TTC549 (cell line): ENCODE data around the gene NLK.

ENCODE experiments used
- FAIRE-seq: peaks from 2 replicates; lab custom pipeline; 2012; peaks lifted over from hg19 to GRCh38; lab: Jason Lieb, UNC

NLK gene

DNA sequence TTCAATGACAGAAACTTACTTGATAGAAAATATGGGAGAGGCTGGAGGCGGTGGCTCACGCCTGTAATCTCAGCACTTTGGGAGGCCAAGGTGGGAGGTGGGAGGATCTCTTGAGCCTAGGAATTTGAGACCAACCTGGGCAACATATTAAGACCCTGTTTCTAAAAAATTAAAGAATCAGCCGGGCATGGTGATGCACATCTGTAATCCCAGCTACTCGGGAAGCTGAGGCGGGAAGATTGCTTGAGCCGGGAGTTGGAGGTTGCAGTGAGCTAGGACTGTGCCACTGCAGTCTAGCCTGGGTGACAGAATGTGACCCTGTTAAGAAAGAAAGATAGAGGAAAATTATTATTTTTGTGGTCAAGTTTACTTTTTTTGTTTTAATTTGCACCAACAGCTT lies 2.1 kb upstream of the NLK start:
- no peak for FAIRE-seq

DNA sequence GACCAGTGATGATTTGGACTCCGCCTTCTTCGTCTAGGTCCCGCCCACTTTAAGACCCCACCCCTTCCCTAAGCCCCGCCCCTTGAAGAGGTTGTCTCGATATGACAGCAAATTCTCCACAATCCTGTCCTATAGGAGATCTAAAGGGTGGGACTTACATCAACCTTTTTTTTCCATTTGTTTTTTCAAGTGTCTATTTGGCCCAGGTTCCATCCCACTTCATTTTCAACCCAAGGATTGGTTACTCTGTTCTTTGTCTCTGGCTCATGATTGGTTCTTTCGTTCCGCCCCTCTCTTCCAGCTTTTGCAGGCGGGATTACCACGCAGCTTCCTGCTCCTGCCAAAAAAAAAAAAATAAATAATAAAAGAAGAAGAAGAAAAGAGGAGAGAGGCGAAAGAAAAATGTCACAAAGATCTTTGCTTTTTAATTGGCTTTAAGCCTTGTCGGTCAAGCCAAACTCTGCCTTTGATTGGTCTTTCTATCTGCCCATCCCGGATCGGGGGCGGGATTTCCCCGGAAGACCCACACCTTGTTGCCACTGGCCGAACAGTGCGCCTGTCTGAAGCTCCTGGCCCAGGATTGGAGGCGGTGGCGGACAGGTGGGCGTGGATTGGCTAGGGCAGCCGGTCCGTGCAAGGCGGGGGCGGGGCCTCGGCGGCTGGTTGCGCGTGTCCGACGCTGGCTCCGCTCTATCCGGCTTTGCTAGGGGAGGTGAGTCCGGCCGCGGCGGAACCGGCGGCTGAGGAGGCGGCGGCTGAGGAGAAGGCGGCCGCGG lies 1.2 kb upstream of the NLK start:
- FAIRE-seq, result peak; percentile 97

DNA sequence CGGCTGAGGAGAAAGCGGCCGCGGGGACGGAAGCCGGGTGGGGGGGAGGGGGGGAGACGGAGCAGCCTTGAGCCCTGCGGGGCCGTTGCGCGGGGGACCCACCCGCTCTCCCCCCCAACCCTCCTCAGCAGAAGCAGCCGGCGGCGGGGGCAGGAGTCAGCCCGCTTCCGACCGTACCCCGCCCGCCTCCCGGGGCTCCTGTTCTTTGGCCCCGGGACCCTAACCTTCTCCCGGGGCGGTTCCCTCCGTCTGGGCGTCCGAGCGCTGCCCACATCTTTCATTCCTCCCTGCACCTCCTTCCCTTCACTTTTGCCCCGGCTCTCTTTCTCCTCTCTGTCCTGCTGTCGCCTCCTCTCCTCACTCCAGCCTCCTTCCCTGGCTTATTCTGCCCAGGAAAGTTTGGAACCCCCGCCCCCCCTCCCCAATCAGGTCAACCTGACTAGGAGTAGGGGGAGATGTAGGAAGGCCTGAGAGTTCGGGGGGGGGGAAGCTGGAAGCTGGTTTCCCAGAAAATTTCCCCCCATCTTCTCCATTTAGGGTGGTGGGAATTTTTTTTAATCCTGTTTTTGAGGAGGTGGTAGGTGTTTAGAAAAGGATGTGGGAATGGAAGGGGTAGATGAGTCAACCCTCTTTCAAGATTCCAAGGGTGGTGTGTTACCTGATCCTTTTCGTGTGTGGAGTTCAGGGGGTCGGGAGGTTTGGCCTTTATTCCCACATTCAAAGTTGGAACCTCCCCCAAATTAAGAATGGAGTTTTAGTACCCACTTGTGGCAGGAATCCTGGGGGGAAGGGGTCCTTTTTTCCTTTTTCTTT lies 427 bp upstream of the NLK start:
- FAIRE-seq, result no peak

DNA sequence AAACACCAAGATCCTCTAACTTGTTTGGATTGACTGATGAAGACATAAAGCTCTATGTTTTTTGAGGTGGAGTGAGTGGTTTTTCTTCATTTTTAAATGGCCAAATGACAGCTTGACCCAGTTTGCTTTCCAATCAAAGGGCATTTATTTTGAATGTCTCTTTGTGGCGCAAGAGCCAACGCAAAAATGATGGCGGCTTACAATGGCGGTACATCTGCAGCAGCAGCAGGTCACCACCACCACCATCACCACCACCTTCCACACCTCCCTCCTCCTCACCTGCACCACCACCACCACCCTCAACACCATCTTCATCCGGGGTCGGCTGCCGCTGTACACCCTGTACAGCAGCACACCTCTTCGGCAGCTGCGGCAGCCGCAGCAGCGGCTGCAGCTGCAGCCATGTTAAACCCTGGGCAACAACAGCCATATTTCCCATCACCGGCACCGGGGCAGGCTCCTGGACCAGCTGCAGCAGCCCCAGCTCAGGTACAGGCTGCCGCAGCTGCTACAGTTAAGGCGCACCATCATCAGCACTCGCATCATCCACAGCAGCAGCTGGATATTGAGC lies 329 bp downstream of the NLK start:
- no peak for FAIRE-seq

DNA sequence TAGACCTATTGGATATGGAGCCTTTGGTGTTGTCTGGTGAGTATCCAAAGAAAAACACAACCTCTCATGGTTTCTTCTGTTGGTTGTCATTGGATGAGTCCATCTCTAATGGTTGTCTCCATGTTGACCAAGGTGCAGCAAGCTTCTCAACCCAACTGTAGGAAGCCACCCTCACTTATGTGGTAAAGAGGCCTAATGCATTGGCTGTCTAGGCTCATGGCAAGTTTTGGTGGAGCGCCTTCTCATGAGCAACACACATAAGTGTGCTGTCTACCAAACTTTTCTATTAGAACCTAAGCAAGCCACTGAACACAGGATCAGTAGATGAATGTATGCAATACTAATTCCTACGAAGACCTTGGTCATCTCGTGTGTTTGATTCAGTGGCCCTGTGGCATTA lies 819 bp downstream of the NLK start:
- FAIRE-seq, result no peak

DNA sequence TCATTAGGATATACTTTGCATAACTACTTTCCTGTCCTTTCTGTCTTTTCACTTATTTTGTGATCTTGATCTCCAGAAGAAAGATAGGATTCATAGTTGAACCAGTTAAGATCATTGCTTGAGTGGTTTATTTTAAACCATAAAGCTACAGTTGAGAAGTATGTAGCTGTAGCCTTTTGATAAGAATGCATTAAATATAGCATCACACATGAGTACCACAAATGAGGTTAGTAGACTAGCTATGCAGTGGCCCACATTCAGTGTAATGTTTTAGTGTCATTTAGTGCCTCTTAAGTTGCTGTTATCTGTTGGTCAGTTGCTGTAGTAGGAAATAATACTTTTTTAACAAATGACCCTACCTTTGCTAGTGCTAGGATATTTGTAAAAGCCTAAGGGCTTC lies 1.3 kb downstream of the NLK start:
- FAIRE-seq, result no peak

DNA sequence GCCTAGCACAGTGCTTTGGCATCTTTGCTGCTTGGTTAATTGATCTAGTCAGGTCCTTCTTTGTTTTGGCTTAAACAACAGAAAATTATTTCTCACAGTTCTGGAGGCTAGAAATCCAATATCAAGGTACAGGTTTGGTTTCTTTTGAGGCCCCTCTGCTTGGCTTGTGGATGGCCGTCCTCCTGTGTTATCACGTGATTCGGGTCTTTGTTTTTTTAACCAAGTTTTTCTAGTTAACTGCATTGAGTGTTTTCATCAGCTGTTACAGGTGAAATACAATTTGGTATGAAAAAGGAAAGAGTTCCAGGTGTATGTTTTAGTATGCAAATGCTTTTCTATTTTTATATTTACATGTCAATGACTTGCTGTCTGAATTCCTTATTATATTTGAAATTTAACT lies 2.8 kb downstream of the NLK start:
- no peak for FAIRE-seq

DNA sequence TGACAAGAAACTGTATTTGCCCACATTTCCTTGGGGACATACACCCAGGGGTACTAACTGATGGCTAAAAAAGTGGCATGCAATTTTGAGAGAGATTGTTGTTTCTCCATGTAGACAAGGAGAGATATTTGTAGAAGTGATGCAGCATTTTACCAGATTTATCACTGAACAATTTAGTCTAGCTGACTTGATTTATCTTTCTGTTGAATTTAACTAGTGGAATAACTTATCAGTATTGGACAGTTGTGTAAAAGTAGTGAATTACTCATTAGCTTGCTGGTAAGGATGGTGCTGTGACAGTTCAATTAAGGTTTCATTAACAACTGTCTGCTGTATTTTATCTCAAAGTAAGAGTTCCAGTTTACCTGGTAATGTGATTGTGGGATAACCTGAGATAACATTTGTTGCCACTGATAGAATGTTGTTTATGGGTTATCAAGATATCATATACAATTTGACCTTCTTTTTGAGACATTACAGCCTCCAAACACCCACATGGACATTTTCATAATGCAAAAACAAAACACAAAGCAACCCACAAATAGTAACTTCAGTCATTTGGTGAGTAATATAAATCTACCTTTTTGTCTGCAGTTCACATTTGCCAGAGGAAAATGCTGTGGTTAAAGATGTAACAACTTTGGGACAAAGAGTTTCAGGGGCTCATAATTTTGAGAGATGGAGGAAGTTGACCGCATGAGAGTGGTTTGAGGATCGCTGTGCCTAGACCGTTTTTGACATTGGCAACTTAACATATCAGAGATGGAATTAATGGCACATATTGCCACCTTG lies 3.8 kb downstream of the NLK start:
- no peak for FAIRE-seq

DNA sequence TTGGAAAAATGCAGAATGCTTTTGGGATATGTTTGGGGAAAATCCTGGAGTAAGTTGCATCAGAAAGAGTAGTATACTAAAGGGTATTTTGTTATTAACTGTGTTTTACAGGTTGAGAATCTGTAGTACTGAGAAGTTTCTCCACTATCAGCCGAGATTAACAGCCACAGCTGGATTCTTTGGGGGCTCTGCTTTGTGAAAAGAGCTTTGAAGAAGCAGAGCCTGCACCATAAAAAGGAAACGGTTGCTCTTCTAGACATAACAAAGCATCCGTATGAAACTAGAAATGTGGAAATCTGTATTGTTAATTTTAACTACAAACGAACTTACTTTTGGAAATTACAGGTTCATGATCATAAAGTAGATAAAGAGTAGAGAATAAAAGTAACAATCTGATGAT lies 5.3 kb downstream of the NLK start:
- FAIRE-seq, result no peak

DNA sequence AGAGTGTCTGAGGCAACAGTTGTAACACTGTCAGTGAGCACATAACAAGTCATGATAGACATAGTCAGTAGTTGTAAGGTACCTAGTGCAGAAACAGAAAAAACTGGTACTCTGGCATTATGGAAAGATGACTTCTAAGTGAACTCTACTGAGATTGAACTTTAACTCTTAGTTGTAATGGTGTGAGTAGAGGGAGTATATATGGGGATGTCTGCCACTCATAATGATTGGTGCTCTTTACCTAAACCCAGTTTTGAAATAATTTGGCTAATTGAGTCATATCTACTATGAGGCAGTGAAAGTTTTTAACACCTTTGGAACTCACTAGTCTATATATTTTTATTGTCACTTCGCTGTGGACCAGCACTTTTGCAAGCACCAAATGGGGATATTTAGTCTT lies 6.6 kb downstream of the NLK start:
- FAIRE-seq, result no peak

DNA sequence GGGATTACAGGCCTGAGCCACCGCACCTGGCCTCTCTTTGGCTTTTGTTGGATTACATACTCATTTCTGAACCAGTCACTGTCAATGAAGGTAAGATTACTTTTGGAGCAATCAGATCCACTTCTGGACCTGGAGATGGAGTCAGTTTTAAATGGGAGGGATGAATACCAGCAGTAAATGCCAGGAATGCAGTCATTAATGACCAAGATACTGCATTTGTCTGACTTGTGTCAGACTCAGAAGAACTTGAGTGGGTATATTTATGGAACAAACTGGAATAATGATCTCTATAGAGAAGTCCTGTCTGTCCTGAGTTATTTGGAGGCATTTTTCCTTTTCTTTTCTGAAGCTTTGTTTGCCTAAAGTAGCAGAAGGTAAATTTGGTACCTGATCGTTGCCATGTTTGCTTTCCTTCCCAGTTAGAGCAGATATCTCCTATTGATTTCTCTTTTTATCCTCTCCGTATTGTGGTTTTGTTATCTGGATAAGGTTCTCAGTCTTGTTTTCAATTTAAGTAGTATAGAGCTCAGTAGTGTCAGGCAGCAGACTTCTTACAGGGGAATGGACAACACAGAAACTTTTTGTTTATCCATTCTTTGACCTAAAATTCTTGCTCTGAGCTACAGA lies 10.7 kb downstream of the NLK start:
- FAIRE-seq, result no peak

DNA sequence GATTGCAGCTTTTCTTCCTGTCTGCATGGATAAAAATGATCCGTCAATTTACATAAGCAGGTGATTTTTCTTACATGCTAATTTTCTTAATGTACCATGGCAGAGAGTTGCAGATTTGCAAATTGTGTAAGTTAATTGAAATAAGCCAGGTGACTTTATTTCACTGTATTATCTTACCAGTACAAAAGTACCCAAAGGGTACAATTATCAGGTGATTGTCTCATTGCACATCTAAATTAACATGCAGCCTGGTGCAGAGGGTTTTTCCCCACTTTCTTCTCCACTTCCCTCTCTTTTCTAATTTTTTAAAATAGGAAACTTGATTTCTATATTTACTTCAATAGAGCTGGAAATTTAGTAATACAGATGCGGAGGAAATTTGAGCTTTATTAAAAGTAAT lies 11.2 kb downstream of the NLK start:
- FAIRE-seq, result no peak

DNA sequence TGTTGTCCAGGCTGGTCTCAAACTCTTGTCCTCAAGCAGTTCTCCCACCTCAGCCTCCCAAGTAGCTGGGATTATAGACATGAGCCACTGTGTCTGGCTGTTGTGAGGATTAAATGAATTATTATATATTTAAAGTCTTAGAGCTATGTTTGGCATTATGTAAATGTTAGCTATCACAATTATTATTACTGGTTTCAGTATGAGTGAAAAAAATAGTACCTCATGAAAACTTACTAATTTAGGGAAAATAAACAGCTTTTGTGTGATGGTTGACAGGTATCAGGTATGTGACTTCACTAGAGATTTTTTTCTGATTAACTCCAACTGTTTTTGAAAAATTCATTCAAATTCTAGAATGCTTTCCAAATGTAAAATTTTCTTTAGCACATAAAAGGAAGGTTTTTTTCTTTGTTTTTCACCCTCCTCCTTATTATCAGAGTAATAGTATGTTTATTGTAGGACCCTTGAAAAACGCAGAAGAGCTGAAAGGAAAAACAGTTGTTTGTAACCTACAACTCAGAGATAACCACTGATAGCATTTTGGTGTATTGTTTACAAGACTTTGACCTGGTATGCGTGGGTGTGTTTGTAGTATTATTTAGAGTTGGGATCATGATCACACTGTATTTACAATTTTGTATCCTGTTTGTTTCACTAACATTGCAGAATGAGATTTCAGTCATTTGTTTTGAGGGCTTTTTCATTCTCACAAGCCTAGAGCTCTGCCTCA lies 13.2 kb downstream of the NLK start:
- no peak for FAIRE-seq

DNA sequence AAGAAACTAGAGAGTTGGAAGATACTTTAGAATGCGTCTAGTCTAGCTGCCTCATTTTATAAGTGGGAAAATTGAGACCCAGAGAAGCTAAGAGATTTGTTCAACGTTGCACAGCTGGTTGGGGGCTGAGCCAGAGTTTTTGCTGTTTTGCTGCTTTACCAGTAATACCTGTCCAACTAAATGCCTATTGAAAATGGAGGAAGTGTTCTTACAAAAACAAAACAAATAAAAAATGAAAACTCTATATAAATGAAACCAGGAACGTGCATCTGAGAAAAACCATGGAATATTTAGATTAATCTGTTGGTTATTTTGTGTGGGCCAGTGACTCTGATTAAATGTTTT lies 13.8 kb downstream of the NLK start:
- FAIRE-seq, result no peak

DNA sequence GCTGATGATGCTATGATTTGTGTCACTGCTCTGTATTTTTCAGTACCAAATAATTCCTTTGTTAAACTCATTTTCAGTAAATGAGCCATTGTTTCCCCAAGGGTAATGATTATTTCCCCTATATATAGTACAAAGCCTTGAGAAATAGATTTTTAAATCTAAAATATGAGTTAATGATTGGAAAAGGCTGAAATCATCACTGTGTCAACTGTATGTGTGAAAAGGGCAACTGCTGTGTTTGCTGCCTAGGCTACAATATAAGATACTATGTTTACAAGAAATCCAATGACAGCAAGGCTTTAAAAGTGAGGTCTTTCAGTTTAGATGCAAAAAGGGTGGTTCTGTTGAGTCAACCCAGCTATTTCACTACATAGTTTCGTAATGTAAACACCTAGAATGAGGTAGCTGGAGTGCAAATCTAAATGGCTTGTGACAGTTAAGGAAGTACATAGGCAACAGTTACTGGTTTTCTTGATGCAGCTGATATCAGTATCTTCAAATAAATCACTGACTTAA lies 15.3 kb downstream of the NLK start:
- FAIRE-seq, result no peak

DNA sequence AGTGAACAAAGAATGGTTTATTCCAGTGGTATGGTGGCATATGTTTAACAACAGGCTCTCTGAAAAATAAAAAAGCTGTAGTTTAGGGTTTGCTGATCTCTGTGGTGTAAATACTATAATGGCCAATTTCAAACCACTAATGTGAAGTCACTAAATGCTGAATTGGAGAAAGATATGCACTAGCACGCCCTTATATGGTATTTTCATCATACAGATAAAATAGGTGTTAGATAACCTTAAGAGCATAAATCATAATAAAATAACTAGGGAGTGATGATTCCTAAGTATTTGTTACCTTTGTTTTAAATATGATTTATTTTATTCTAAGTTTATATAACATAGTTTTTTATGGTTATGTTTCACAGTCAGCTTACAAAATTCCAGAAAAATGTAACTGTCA lies 17.2 kb downstream of the NLK start:
- FAIRE-seq, result no peak

DNA sequence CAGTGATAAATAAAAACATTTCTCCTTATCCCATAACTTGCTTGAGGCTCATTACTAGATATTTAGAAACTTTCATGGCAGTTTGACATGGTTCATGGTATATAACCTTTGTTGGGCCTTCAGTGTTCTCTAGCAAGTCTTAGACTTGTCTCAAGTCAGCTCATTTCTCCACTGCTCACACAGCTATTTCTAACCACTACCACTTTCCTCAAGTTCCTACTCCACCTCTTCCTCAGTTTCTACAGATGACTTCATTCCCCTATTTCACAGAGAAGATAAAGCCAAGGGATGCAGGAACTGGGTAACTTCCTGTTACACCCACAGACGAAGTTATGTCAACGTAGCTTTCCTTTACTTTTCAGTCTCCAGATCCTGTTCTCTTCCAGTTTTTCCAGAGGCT lies 23.2 kb downstream of the NLK start:
- no peak for FAIRE-seq

DNA sequence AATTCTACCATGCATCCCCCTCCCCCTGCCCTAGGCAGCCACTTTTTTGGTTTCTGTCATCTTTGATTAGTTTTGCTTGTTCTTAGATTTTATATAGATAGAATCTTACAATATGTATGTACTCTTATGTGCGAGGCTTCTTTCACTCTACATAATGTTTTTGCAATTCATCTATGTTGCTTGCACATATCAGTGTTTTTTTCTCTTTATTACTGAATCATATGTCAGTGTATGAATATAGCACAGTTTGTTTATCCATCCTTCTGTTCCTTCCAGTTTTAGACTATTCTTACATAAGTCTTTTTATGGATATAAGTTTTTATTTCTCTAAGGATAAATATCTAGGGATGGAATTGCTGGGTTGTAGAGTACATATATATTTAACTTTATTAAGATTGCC lies 26.6 kb downstream of the NLK start:
- no peak for FAIRE-seq

DNA sequence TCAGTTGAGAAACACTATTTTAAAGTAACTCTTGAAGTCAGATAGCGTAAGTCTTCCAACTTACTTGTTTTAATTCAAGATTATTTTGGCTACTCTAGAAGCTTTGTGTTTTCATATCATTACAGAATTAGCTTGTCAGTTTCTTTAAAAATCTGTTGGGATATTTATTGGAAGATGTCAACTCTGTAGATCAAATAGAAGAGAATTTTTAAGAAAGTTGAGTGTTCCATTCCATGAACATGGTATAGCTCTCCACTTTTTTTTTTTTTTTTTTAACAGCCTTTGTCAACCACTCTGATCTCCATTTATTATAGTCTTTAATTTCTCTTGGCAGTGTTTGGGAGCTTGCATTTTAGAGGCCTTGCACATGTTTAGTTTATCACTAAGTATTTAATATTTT lies 28.7 kb downstream of the NLK start:
- no peak for FAIRE-seq

DNA sequence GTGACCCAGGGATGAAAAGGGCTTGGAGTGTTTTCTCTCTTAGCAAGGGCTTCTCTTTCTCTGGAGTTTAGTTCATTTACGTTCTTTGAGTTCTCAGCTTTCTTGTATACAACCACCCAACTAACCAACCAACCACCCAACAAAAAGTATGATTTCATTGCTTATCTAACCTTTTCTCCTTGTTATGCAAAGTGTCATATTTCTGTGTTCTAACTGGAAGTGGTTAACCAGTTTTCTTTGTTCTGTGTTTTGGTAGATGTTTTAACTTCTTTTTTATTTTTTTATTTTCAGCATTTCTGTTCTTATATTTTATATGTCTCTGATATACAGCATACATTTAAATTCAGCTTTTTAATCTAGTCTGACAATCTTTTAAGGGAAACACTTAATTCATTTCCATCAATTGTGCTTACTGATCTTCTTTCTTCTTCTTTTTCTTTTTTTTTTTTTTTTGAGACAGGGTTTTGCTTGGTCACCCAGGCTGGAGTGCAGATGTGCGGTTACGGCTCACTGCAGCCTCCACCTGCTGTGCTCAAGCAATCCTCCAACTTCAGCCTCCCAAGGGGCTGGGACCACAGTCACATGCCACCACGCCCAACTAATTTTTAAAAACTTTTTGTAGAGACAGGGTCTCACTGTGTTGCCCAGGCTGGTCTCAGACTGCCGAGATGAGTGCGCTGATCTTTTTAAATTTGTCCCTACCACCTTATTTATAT lies 29.6 kb downstream of the NLK start:
- FAIRE-seq, result no peak
